Neural cell (in vitro differentiated cells): ENCODE results near the gene TNS3.

Source experiments
- CTCF ChIP-seq: fragments of 450-650 bp; IDR thresholded peaks from 2 replicates; pipeline ENCODE4 v1.5.1; 2014; ENCODE audit warnings: antibody characterized with exemption, mild to moderate bottlenecking, moderate library complexity; ENCODE audit not compliant: poor library complexity, severe bottlenecking
- EP300 ChIP-seq: fragments of 450-650 bp; conservative IDR thresholded peaks from 2 replicates; pipeline ENCODE4 v1.6.1; 2014; ENCODE audit warnings: antibody characterized with exemption, mild to moderate bottlenecking, moderate library complexity; ENCODE audit not compliant: poor library complexity, severe bottlenecking
- EZH2 ChIP-seq: fragments of 200-600, 300-800 bp; shearing (Covaris generic), sonication (generic); IDR thresholded peaks from 2 replicates; pipeline ENCODE4 v1.6.1; 2014; ENCODE audit warnings: antibody characterized with exemption, low read length, borderline replicate concordance, mild to moderate bottlenecking; ENCODE audit not compliant: insufficient read depth, poor library complexity, severe bottlenecking
- MXI1 ChIP-seq: fragments of 450-650 bp; conservative IDR thresholded peaks from 2 replicates; pipeline ENCODE4 v1.6.1; 2014; ENCODE audit warnings: antibody characterized with exemption, mild to moderate bottlenecking; ENCODE audit not compliant: poor library complexity, severe bottlenecking
- POLR2AphosphoS5 ChIP-seq: IDR thresholded peaks from 2 replicates; pipeline ENCODE4 v1.6.1; 2012
- RAD21 ChIP-seq: fragments of 450-650 bp; conservative IDR thresholded peaks from 2 replicates; pipeline ENCODE4 v1.6.1; 2014; ENCODE audit warnings: antibody characterized with exemption, mild to moderate bottlenecking, moderate library complexity
- REST ChIP-seq: IDR thresholded peaks from 2 replicates; pipeline ENCODE4 v1.6.1; 2012; ENCODE audit warnings: borderline replicate concordance
- TAF1 ChIP-seq: IDR thresholded peaks from 2 replicates; pipeline ENCODE4 v1.6.1; 2012; ENCODE audit warnings: low read depth

GRCh38 chr7:47471358-47471703 lies 110.6 kb downstream of the TNS3 start:
- TF ChIP-seq EP300 (no peak), CTCF (no peak), RAD21 (no peak), EZH2 (no peak), REST (no peak), MXI1 (no peak), POLR2AphosphoS5 (no peak), TAF1 (no peak)
